SIG-M5 (cell line): ENCODE results near the gene ZDHHC14.

Experiments used
- DNase-seq: peaks from one replicate; lab custom pipeline; 2025; lab: John Stamatoyannopoulos, UW

The ZDHHC14 gene

GRCh38 chr6:157723376-157723775 lies 342.4 kb downstream of the ZDHHC14 start:
- no peak for DNase-seq

DNA sequence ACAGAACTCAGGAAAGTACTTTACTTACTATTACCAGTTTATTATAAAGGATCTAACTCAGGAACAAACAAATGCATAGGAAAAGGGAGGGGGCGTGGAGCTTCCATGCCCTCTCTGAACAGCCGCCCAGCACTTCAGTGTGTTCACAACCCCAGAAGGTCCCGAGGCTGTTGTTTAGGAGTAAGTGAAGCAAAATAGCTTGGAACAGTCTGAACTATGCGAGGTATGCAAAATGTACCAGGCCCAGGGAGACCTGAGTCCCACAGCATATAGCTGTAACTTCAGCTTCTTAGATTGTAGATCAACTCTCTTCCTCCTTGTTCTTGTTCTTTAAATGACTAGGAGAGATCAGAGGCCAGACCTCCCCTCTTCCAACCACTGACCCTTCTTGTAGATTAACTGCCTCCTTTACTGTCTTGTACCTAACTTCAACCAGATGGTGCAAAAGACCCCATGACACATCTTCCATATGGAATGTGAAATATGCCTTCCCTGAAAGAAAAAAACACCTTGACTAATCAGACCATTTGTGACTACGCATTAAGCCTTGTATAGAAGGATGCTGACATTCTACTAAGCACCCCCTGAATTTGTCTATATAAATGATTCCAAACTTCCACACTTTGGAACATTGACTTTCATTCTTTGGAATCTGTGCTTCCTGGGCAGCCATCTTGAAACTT lies 343.3 kb downstream of the ZDHHC14 start:
- no peak for DNase-seq

DNA sequence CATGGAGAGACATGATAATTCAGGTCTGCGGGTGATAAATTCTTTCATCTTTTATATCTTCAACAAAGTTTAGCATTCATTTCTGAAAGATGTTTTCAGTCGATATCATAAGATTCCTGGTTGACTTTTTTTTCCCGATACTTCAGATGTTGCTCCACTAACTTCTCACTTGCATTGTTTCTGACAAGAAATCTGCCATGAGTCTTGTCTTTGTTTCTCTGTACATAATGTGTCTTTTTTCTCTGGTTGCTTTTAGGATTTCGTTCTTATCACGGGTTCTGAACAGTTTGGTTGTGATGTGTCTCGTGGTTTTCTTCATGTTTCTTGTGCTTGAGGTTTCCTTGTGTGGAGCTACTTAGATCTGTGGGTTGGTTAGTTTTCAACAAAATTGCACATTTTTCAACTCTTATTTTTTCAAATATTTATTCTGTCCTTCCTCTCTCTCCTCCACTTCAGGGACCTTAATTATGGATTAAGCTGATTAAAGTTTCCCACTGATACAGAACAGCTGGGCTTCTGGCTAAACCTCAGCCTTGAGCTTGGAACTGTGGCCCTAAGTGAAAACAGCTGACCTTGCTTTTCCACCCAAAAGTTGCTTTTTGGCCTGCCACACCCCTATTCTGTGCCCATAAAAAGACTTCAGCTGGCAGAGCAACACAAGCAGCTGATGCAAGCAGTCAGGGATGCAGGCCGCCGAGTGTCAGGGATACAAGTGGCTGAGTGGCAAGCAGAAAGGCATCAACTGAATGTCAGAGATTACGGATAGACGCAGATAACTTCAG lies 344.2 kb downstream of the ZDHHC14 start:
- no peak for DNase-seq

- DNase-seq = no peak
Observed at GRCh38 chr6:157725836-157726235, 344.8 kb downstream of the ZDHHC14 start.

DNA sequence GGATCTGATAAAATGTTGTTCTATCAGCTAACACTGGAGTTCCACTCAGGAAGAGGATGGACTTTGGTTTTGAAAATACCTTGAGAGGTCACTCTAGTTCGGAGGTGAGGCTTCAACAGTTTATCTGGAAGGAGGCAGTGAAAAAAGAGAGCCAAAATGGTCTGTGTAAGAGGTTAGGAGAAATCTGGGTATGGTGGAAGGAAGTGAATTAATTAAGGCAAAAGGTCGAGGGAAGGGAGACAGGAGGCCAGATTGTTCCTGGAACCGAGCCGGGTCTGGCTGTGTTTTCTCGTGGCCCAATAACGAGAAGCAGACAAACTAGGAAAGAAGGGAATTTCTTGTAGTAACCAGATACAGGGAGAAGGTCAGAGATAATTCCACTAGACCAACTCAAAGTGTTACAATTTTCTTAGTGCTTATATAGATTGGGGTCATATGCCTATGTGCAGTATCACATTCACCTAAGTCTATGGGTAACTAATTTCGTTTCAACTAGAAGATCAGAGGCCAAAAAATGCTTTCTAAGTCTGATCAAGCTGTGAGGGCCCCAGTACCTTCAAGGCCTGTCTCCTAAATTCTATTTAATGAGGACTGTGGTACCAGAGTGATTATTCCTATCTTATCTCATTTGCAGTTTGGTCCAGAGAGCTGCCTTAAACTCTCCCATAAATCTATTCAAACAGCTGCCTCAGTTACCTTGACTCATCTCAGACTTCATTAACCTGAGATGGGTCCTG lies 346.1 kb downstream of the ZDHHC14 start:
- DNase-seq = no peak
